Gastroesophageal sphincter (tissue), 4 donors: ENCODE results near the gene DPH3. TPM values are rescaled to one million over a fixed set of nuclear protein-coding genes. Genes with fewer than 3 reads are reported as not detected.
"Not testable (repeated sequence)": the region's sequence is repeated elsewhere in the genome, so short reads cannot be mapped to it uniquely, and the experiment has no call there.

ENCODE experiments used
- ATAC-seq: fragments of 150-250 bp; one replicate; pipeline ENCODE4 v1.9.1; 2016; ENCODE audit warnings: mild to moderate bottlenecking, moderate library complexity
- H3K27ac ChIP-seq, 4 donors: fragments of 200-600 bp; sonication (generic) in 3 of 4; 1 replicate in 3 of 4; 2 replicates in 1 of 4; pipeline ENCODE4 v1.5.1; 2016 to 2019
- H3K27me3 ChIP-seq: fragments of 200-600 bp; sonication (generic); one replicate; pipeline ENCODE4 v1.5.1; 2019
- H3K36me3 ChIP-seq, 2 donors: fragments of 200-600 bp; sonication (generic); one replicate each; pipeline ENCODE4 v1.5.1; 2019; ENCODE audit warnings: control low read depth in 1 of 2
- H3K4me1 ChIP-seq, 3 donors: fragments of 200-600 bp; sonication (generic); 1 replicate in 2 of 3; 2 replicates in 1 of 3; pipeline ENCODE4 v1.5.1; 2016 to 2019; ENCODE audit warnings: control low read depth in 2 of 3
- H3K4me3 ChIP-seq, 2 donors: fragments of 200-600 bp; sonication (generic); one replicate each; pipeline ENCODE4 v1.5.1; 2019; ENCODE audit warnings: mild to moderate bottlenecking in 1 of 2, moderate library complexity in 1 of 2
- H3K9me3 ChIP-seq, 3 donors: fragments of 200-600 bp; sonication (generic); one replicate each; pipeline ENCODE4 v1.5.1; 2017 to 2019; ENCODE audit warnings: control low read depth in 2 of 3
- EP300 ChIP-seq: sonication (generic); formaldehyde crosslinking; IDR thresholded peaks from one replicate; pipeline ENCODE4 v1.6.1; 2017; ENCODE audit warnings: antibody characterized with exemption, mild to moderate bottlenecking
- POLR2A ChIP-seq, 2 donors: fragments of 450-650 bp; IDR thresholded peaks; one replicate each; pipeline ENCODE4 v1.6.1; 2017; ENCODE audit warnings: antibody characterized with exemption in 2 of 2, mild to moderate bottlenecking in 2 of 2, moderate library complexity in 1 of 2
- POLR2AphosphoS5 ChIP-seq: sonication (generic); formaldehyde crosslinking; IDR thresholded peaks from one replicate; pipeline ENCODE4 v1.6.1; 2017; ENCODE audit warnings: antibody characterized with exemption
- WGBS, 2 donors: methylation state at CpG; one replicate each; pipeline ENCODE4 v1.1.5; 2018; ENCODE audit warnings: low coverage in 1 of 2; 5-methylcytosine and 5-hydroxymethylcytosine counted together
- total RNA-seq, 4 donors: library from RNA; depleted of rRNA; stranded (reverse); fragments of >200 nt; gene quantifications; one replicate each; pipeline ENCODE4 v1.1.0, GENCODE V29; 2016
- TF ChIP-seq, protein P1 (sequence below), 4 experiments: fragments of 200-600 bp in 2 of 4; fragments of 450-650 bp in 2 of 4; sonication (generic) in 1 of 4; IDR thresholded peaks; one replicate each; pipeline ENCODE4 v1.5.1; 2017 to 2019; ENCODE audit warnings: antibody characterized with exemption in 4 of 4, mild to moderate bottlenecking in 2 of 4, moderate library complexity in 2 of 4

The DPH3 gene
- total RNA-seq, result 10 to 100 TPM; 31.4 to 40.0 (median 36.8) TPM

GRCh38 chr3:16264708-16265454 lies at the start of gene DPH3, which contains the start of gene OXNAD1:
DPH3 (minus strand) TSS chr3:16264943; CDS start chr3:16264876, 67 bp downstream.
OXNAD1 (plus strand) TSS chr3:16265212; CDS start chr3:16270953, 5,741 bp downstream.
- H3K36me3 ChIP-seq, result peaks cover 0 to 31% of the 10 kb centered on the region in 2 donors
- no peak for TF ChIP-seq EP300
- TF ChIP-seq, protein P1, sequence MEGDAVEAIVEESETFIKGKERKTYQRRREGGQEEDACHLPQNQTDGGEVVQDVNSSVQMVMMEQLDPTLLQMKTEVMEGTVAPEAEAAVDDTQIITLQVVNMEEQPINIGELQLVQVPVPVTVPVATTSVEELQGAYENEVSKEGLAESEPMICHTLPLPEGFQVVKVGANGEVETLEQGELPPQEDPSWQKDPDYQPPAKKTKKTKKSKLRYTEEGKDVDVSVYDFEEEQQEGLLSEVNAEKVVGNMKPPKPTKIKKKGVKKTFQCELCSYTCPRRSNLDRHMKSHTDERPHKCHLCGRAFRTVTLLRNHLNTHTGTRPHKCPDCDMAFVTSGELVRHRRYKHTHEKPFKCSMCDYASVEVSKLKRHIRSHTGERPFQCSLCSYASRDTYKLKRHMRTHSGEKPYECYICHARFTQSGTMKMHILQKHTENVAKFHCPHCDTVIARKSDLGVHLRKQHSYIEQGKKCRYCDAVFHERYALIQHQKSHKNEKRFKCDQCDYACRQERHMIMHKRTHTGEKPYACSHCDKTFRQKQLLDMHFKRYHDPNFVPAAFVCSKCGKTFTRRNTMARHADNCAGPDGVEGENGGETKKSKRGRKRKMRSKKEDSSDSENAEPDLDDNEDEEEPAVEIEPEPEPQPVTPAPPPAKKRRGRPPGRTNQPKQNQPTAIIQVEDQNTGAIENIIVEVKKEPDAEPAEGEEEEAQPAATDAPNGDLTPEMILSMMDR (IDR thresholded peaks at IDR 0.05), result peak in 3 of 4 experiments; percentile 9 to 67 (median 64)
- peak; percentile 64 to 71 for TF ChIP-seq POLR2A (IDR thresholded peaks at IDR 0.05)
- TF ChIP-seq POLR2AphosphoS5, result peak; percentile 83
- no peaks in the 10 kb centered on the region for H3K9me3 ChIP-seq
- H3K4me3 ChIP-seq, result peak within 1 kb of the TSS; percentile 70 to 94
- H3K27me3 ChIP-seq, result no peaks in the 10 kb centered on the region
- ATAC-seq, result peak; percentile 99
- H3K4me1 ChIP-seq, result peaks cover 4 to 68% (median 11%) of the 10 kb centered on the region in 3 donors
- H3K27ac ChIP-seq, result peak within 1 kb of the TSS; percentile 91 to 97 (median 93)
- 0% methylated on average over 4 to 7 of the region's 61 CpGs for WGBS, 2 donors

DNA sequence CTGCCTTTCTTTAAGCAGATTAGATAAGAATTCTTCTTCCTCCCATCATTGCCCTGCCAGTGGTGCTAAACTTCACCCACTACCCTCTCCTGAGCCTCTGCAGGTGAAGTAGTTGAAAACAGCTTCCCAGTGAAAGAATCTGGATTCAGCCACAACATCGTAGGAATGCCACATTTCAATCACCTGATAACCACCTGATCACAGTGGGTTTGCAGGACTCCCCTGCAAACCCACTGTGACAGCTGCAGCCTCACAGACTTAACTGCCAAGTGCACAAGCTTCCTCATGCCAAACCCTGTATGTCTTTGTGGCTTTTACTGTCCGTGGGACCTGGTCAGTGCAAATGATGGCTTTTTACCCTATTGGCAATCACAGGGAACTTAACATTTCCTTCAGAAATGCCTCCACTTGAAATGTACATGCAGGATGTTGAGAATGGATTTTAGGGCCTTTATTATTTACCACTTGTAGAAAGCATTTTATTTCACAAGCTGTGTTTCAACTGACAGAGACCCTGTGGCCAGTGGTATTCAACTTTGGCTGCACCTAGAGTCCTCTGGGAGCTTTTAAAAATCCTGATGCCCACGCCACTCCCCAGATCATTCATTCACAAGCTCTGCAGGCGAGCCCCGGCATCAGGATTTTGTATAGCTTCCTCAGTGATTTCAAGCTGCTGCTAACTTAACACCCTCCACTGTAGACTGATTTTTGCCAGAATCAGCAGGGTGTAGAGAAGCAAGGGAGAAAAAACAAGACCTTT lies 49.3 kb upstream of the DPH3 start:
- H3K27me3 ChIP-seq, result no peaks in the 10 kb centered on the region
- H3K9me3 ChIP-seq, result no peaks in the 10 kb centered on the region
- H3K4me1 ChIP-seq, result peaks cover 4 to 60% (median 5%) of the 10 kb centered on the region in 3 donors
- 57 to 80% methylated on average over 1 to 4 of the region's 5 CpGs for WGBS, 2 donors
- H3K27ac ChIP-seq, result peak overlapping the region in 3 of 4 donors; percentile 43 to 77 (median 76)
- no peak overlapping the region for H3K4me3 ChIP-seq
- TF ChIP-seq POLR2A (IDR thresholded peaks at IDR 0.05), result no peak
- TF ChIP-seq POLR2AphosphoS5, result no peak
- TF ChIP-seq EP300, result no peak
- TF ChIP-seq, protein P1 (IDR thresholded peaks at IDR 0.05), result no peak
- H3K36me3 ChIP-seq, result peaks cover 0 to 52% of the 10 kb centered on the region in 2 donors
- ATAC-seq, result no peak

GRCh38 chr3:16311960-16312451 lies 47.3 kb upstream of the DPH3 start:
- 15 to 26% methylated on average over 3 to 4 of the region's 6 CpGs for WGBS, 2 donors

DNA sequence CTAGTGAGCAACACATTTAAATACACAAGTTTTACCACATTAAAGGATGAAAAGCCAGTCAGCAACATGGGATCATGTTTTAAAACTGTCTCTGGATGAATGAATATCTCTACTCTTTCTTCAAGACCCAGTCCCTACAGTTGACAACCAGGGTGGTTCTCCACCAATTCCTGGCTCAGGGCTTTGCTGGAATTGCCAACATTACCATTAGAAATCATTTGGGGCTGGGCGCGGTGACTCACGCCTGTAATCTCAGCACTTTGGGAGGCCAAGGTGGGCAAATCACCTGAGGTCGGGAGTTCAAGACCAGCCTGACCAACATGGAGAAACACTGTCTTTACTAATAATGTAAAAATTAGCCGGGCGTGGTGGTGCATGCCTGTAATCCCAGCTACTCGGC lies 45.7 kb upstream of the DPH3 start:
- not testable (repeated sequence) for H3K4me3 ChIP-seq, H3K9me3 ChIP-seq, ATAC-seq, H3K27me3 ChIP-seq
- Histone ChIP-seq H3K4me1 (peaks cover 0 to 31% (median 5%) of the 10 kb centered on the region in 3 donors), H3K27ac (peak overlapping the region in 2 of 4 donors; percentile 71 to 77), H3K36me3 (peaks cover 0 to 25% of the 10 kb centered on the region in 2 donors)
- 97% methylated on average over 6 of the region's 7 CpGs; no CpG with 5 or more reads in 1 of the 2 donors for WGBS, 2 donors

More at GRCh38 chr3:16311960-16312451, 47.3 kb upstream of the DPH3 start:
- Histone ChIP-seq H3K27ac (peak overlapping the region in 3 of 4 donors; percentile 46 to 77 (median 77)), H3K4me1 (peaks cover 4 to 46% (median 5%) of the 10 kb centered on the region in 3 donors), H3K9me3 (no peaks in the 10 kb centered on the region), H3K4me3 (no peak overlapping the region), H3K36me3 (peaks cover 0 to 40% of the 10 kb centered on the region in 2 donors), H3K27me3 (no peaks in the 10 kb centered on the region)
- peak; percentile 86 for ATAC-seq
- TF ChIP-seq, protein P1 (IDR thresholded peaks at IDR 0.05), result no peak
- TF ChIP-seq EP300, result no peak
- TF ChIP-seq POLR2A (IDR thresholded peaks at IDR 0.05), result no peak
- no peak for TF ChIP-seq POLR2AphosphoS5

DNA sequence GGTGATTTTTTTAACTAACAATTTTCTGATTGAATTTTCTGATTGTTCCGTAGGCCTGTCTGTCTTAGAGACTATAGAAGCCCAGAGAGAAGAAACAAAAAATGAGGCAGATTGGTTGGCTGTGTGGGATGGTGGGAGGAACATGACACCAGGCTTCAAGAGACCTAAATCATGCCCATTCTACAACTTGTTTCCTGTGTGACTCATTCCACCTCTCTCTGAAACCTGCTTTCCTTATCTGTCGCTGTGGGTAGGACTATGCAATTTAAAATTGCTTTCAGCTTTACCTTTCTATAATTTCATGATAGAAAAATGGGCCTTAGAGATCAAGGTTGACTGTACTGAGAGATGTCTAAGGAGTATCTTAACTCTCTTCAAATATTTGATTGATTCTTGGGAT lies 44.8 kb upstream of the DPH3 start:
- TF ChIP-seq POLR2AphosphoS5, result no peak
- no peak for TF ChIP-seq POLR2A (IDR thresholded peaks at IDR 0.05)
- no peak for TF ChIP-seq EP300
- TF ChIP-seq, protein P1 (IDR thresholded peaks at IDR 0.05), result no peak
- Histone ChIP-seq H3K36me3 (peaks cover 0 to 17% of the 10 kb centered on the region in 2 donors), H3K27me3 (no peaks in the 10 kb centered on the region), H3K4me3 (no peak overlapping the region), H3K27ac (peak overlapping the region in 2 of 4 donors; percentile 71 to 77), H3K9me3 (no peaks in the 10 kb centered on the region), H3K4me1 (peaks cover 0 to 28% (median 5%) of the 10 kb centered on the region in 3 donors)
- WGBS, 2 donors, result 92 to 100% methylated on average over 2 of the region's 2 CpGs
- ATAC-seq, result no peak
